Fibroblast of peridontal ligament (primary cell): ENCODE measurements around the gene AGXT.

Source experiments
- DNase-seq: peaks from one replicate; pipeline ENCODE4 v3.0.0-alpha.2; 2010; ENCODE audit errors: extremely low read depth

Gene AGXT

DNA sequence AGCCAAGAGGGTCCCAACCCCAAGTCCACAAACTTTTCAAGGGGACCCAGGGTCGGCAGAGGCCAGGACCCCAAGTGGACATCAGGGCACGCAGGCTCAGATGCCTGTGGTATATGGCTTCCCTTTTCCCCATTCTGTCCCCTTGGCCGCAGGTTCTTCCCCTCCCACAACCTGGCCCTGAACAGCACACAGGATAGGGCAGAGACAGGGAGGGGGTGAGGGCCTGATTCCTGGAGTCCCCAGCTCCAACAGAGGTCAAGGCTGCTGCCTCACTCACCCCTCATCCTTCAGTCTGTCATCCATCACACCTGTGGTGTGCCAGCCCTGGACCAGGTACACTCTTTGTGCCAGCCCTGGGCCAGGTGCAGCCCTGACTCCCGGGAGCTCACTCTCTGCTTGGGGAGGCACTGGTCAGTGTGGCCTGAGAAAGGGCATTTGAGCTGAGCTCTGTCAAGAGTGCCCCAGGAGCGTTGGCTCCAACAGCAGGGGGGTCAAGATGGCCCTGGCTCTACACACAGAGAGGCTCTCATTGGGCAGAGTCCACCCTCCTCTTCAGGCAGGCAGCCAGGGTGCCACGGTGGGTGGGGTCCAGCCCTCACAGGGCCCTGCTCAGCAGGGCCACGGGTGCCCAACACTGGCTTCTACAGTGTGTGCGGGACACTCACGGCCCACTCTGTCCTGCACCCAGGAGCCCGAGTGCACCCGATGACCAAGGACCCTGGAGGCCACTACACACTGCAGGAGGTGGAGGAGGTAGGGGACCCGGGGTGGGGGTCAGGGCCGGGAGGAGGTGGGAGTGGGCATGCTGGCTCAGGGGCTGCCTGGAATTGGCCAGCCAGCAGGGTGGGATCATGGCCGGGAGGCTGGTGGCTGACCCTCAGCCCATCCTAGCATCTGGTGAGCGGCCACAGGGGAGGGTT, 1.6 kb downstream of the AGXT start:
- DNase-seq = no peak

DNA sequence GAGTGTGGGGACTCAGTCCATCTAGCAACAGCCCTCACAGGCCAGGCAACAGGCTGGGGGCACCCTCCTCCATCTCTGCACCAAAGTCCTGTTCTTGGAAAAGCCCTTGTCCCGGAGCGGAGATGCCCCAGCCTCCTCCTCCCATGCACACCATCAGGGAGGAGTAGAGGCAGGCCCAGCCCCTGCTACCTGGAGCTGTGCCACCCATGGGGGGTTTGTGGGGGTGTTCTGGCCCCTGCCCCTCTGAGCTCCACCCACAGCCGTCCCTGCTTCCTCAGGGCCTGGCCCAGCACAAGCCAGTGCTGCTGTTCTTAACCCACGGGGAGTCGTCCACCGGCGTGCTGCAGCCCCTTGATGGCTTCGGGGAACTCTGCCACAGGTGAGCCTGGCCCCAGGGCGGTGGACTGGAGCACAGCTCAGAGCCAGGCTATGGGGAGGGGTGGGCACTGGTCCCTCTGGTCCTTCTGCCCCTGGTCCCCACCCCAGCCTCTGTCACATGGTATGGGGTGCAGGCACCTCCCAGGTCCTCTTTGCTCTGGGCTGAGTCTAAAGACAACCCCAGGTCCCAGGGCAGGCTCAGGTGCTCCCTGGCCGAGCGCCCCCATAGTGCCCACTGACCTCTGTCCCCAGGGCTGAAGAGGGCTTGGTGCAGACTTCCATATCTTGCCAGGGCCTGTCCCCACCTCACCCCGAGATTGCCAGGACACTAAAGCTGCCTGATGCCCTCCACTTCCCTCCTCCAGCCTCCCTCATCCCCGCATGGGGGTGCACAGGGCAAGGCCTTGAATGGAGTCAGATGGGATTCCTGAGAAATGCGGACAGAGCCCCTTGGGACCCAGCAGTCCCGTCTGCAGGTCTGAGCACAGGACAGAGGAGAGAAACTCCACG, 2.7 kb downstream of the AGXT start:
- DNase-seq = no peak

DNA sequence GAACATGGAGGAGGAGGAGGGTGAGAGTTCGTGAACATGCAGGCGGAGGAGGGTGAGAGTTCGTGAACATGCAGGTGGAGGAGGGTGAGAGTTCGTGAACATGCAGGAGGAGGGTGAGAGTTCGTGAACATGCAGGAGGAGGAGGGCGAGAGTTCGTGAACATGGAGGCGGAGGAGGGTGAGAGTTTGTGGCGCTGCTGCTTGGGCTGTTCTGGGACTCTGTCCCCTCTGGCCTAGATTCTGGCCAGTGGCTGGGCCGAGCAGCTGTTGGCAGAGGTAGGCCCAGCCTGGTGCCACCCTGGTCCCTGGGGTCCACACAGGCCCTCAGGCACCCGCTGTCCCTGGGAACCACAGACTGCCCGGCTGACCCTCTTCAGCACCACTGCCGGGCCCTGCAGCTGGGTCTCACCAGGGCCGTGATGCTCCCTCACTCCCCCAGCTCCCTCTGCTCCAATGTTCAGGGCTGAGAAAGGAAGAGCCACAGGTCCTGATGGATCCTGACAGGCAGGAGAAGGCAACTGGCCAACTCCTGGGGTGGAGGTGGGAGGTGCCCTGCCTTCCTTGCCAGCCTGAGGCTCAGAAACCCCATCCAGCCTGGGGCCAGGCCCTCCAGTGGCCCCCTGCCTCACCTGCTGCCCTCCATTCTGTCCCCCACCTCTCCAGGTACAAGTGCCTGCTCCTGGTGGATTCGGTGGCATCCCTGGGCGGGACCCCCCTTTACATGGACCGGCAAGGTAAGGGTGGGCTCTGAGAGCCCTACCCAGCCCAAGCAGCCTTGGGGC, 3.9 kb downstream of the AGXT start:
- DNase-seq = no peak

GRCh38 chr2:240873098-240873788, 4.6 kb downstream of the AGXT start:
- DNase-seq = no peak

DNA sequence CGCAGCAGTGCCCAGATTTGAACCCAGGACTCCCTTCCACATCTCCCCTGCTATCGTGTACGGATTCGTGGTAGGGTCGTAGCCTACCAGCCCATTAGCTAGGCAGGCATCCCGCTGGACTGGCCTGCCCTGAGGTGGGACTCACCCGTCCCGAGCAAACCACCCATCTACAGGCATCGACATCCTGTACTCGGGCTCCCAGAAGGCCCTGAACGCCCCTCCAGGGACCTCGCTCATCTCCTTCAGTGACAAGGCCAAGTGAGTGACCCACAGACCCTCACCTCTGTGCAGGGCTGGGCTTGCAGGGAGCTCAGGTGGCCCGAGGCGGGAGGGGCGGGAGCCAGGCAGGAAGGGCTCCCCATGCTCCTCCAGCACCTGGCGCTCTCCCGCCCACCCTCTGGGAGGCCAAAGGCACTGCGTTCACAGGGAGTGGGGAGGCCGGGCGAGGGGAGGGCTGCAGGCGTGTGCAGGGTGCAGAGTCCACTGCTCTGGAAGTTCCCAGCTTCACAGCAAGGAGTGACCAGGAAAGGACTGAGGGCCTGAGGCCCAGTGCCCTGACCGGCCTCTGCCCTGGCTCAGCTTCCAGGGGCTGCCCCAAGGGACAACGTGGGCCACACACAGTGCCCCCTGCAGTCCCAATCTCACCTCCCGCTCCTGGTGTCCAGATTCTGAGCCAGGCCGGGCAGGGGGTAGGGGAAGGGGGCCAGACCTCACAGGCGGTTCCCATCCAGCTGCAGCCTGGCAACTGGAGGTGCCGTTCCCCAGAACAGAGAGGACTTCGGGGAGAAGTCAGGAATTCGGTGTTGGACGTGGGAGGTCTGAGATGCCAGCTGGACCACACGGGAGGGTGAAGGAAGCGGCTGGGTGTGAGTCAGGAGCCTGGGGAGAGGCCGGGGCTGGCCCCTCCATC, 5.4 kb downstream of the AGXT start:
- no peak for DNase-seq

DNA sequence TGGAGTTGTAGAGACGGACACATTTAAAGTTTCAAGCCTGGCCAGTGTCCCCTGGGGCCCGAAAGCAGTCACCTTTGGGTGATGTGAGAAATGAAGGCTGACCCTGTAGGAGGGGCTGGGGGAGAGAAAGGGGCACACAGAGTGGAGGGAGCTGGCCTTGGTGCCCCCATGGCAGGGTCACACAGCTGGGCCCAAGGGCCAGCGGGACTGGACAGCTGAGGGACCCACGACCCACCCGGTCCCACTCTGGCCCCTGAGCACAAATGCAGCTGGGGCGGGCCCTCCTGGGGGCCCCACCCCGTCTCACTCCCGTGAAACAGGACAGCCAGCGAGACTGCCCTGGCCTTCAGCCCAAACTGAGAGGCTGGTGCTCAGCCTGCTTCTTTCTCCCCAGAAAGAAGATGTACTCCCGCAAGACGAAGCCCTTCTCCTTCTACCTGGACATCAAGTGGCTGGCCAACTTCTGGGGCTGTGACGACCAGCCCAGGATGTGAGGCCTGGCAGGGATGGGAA, 6.1 kb downstream of the AGXT start:
- no peak for DNase-seq

- DNase-seq = no peak
These were observed 6.8 kb downstream of the AGXT start for GRCh38 chr2:240875228-240876034.

DNA sequence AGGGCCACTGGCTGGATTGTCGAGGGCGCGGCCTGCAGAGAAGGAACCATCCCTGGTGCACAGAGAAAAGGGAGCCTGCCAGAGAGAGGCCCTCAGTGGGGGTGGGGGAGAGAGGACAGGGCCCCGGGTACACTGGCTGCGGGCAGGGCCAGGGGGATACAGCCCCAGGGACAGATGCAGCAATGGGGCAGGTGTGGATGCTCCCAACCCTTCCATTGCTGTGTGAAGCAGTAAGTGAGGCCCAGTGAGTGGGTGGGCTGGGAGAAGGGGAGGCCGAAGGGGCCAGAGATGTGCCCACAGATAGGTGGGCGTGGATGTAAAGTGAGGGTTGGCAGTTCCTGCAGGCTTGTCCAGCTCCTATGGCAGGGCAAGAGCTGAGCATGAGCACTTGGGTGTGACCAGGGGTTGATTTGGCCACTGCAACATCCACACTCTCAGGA, 7.4 kb downstream of the AGXT start:
- no peak for DNase-seq

DNA sequence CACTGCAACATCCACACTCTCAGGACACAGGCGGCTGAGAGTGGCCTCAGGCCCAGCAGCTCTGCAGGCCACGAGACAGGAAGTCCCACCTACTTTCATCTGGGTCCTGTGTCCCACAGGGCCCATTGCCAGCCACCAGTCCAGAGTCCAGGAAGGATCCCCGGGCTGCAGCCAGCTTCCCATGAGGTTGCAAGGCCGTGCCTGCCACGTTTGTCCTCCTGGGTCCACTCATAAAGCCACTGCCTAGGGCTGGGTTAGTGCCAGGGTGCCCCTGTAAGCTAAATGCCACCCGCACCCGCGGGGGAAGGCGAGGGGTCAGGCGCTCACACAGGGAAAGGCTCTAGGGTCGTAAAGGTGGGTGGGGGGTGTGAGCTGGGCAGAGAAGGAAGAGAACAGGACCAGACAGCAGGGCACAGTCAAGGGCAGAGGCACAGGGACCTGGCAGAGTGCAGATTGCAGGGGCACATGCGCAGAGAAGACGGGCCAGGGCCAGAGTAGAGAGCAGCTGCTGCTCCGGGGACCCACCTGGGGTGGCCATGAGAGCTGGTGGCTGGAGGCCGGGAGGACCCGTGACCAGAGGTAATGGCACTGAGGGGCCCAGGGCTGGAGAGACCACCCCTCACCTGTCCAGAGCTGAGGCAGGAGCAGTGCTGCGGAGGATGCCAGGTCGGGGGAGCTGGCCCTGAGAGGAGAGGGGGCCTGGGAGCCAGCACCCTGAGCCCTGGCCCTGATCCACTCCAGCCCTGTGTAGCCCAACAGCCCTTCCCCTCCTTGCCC, 8.0 kb downstream of the AGXT start:
- no peak for DNase-seq

GRCh38 chr2:240877460-240878340, 9.1 kb downstream of the AGXT start:
- no peak for DNase-seq

- DNase-seq = no peak
These were observed 9.8 kb downstream of the AGXT start for GRCh38 chr2:240878341-240878936.

- DNase-seq = no peak
These were observed 10.5 kb downstream of the AGXT start for GRCh38 chr2:240879105-240879504.

- no peak for DNase-seq
These were observed 13.3 kb downstream of the AGXT start for GRCh38 chr2:240881913-240882312.

- DNase-seq = no peak
These were observed 15.6 kb downstream of the AGXT start for GRCh38 chr2:240884221-240884620.

DNA sequence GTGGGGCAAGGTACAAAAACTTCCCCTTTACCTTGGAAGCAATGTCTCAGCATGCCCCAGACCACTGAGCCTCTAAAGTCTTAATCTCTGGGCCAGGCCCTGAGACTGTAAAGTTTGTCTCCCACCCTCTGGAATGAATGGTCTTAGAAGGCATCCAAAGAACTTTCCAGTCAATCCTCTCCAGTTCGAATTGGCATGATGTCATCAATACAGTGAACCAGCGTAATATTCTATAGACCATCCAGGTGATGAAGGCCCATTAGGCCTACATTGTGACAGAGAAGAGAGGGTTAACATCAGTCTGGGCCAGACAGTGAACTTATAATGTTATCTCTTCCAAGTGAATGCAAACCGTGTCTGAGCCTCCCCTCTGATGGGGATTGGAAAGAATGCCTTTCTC, 16.1 kb downstream of the AGXT start:
- no peak for DNase-seq

GRCh38 chr2:240885566-240885965, 16.9 kb downstream of the AGXT start:
- DNase-seq = no peak

- no peak for DNase-seq
These were observed 17.5 kb downstream of the AGXT start for GRCh38 chr2:240886023-240886565.
